Breast epithelium (tissue), 4 donors: ENCODE results near the gene CHRNG. TPM values are rescaled to one million over a fixed set of nuclear protein-coding genes. Genes with fewer than 3 reads are reported as not detected.
A peak's percentile ranks its signal among the peaks of the same experiment; 100 is the strongest.

Experiments
- DNase-seq, 2 donors: peaks; one replicate each; pipeline ENCODE4 v3.0.0-alpha.2; 2019; ENCODE audit warnings: low spot score in 2 of 2
- H3K27ac ChIP-seq, 2 donors: fragments of 200-600 bp; sonication (generic) in 1 of 2; one replicate each; pipeline ENCODE4 v1.5.1; 2016 to 2019; ENCODE audit warnings: mild to moderate bottlenecking in 1 of 2
- H3K27me3 ChIP-seq, 2 donors: fragments of 200-600 bp; sonication (generic) in 1 of 2; one replicate each; pipeline versions ENCODE4 v1.5.1 to v1.6.0; 2017 to 2019; ENCODE audit warnings: control low read depth in 1 of 2, mild to moderate bottlenecking in 1 of 2
- H3K36me3 ChIP-seq: fragments of 200-600 bp; one replicate; pipeline ENCODE4 v1.5.1; 2019
- H3K4me1 ChIP-seq, 2 donors: fragments of 200-600 bp; sonication (generic); one replicate each; pipeline ENCODE4 v1.5.1; 2016 to 2019; ENCODE audit warnings: control low read depth in 1 of 2
- H3K4me3 ChIP-seq, 3 donors: fragments of 200-600 bp; sonication (generic); 1 replicate in 2 of 3; 2 replicates in 1 of 3; pipeline ENCODE4 v1.5.1; 2016 to 2019; ENCODE audit warnings: mild to moderate bottlenecking in 3 of 3, moderate library complexity in 2 of 3
- H3K9me3 ChIP-seq, 2 donors: fragments of 200-600 bp; sonication (generic) in 1 of 2; one replicate each; pipeline ENCODE4 v1.5.1; 2016 to 2019; ENCODE audit warnings: control low read depth in 1 of 2
- CTCF ChIP-seq, 3 donors: fragments of 450-650 bp; IDR thresholded peaks; one replicate each; pipeline ENCODE4 v1.5.1; 2016 to 2017; ENCODE audit warnings: antibody characterized with exemption in 3 of 3, mild to moderate bottlenecking in 3 of 3, moderate library complexity in 3 of 3
- POLR2A ChIP-seq: fragments of 450-650 bp; IDR thresholded peaks from one replicate; pipeline ENCODE4 v1.6.1; 2016; ENCODE audit warnings: antibody characterized with exemption, mild to moderate bottlenecking, moderate library complexity
- POLR2AphosphoS5 ChIP-seq, 3 donors: sonication (generic); formaldehyde crosslinking; IDR thresholded peaks; one replicate each; pipeline ENCODE4 v1.6.1; 2017; ENCODE audit warnings: antibody characterized with exemption in 3 of 3
- intact Hi-C: fragments of 100-400 bp; cut with DNase I; formaldehyde crosslinking; loops from one replicate; pipeline ENCODE4 v1.15.1; 2023; ENCODE audit warnings: low total_unique reads
- total RNA-seq, 3 donors: library from RNA; depleted of rRNA; stranded (reverse); fragments of >200 nt; gene quantifications; one replicate each; pipeline ENCODE4 v1.1.0, GENCODE V29; 2016

The CHRNG gene
- total RNA-seq, 3 donors from 2014 or later = not detected

- Histone ChIP-seq H3K4me1 (no peaks in the 10 kb centered on the region), H3K4me3 (no peak overlapping the region), H3K9me3 (no peaks in the 10 kb centered on the region), H3K27me3 (no peaks in the 10 kb centered on the region), H3K27ac (no peak overlapping the region), H3K36me3 (no peaks in the 10 kb centered on the region)
- intact Hi-C loops = no loop called here
- no peak for DNase-seq
- TF ChIP-seq CTCF (IDR thresholded peaks at IDR 0.05) (no peak), POLR2A (no peak), POLR2AphosphoS5 (IDR thresholded peaks at IDR 0.05) (no peak)
Observed at GRCh38 chr2:232573042-232573441, 33.5 kb downstream of the CHRNG start.

- TF ChIP-seq POLR2A = no peak
- TF ChIP-seq POLR2AphosphoS5 (IDR thresholded peaks at IDR 0.05) = no peak
- TF ChIP-seq CTCF (IDR thresholded peaks at IDR 0.05) = no peak
- H3K36me3 ChIP-seq = no peaks in the 10 kb centered on the region
- no peaks in the 10 kb centered on the region for H3K9me3 ChIP-seq
- H3K27me3 ChIP-seq = no peaks in the 10 kb centered on the region
- no peak overlapping the region for H3K27ac ChIP-seq
- no peak overlapping the region for H3K4me3 ChIP-seq
- DNase-seq = no peak
- intact Hi-C loops = no loop called here
- H3K4me1 ChIP-seq = no peaks in the 10 kb centered on the region
Observed at GRCh38 chr2:232573771-232574435, 34.4 kb downstream of the CHRNG start.

GRCh38 chr2:232574674-232575403 lies 35.3 kb downstream of the CHRNG start:
- Histone ChIP-seq H3K4me3 (no peak overlapping the region), H3K27me3 (no peaks in the 10 kb centered on the region), H3K9me3 (no peaks in the 10 kb centered on the region), H3K4me1 (no peaks in the 10 kb centered on the region), H3K36me3 (no peaks in the 10 kb centered on the region), H3K27ac (no peak overlapping the region)
- intact Hi-C loops = no loop called here
- DNase-seq = no peak
- TF ChIP-seq POLR2AphosphoS5 (IDR thresholded peaks at IDR 0.05) = no peak
- TF ChIP-seq CTCF (IDR thresholded peaks at IDR 0.05) = no peak

GRCh38 chr2:232575404-232575746 lies 35.9 kb downstream of the CHRNG start:
- Histone ChIP-seq H3K4me1 (no peaks in the 10 kb centered on the region), H3K9me3 (no peaks in the 10 kb centered on the region), H3K4me3 (no peak overlapping the region), H3K27ac (no peak overlapping the region), H3K36me3 (no peaks in the 10 kb centered on the region), H3K27me3 (no peaks in the 10 kb centered on the region)
- intact Hi-C loops = no loop called here
- DNase-seq = no peak
- TF ChIP-seq POLR2AphosphoS5 (IDR thresholded peaks at IDR 0.05) = no peak
- TF ChIP-seq CTCF (IDR thresholded peaks at IDR 0.05) = no peak
- TF ChIP-seq POLR2A = no peak

GRCh38 chr2:232576995-232577394 lies 37.5 kb downstream of the CHRNG start:
- Histone ChIP-seq H3K27ac (peak overlapping the region; percentile 40 to 41), H3K27me3 (no peaks in the 10 kb centered on the region), H3K4me1 (no peaks in the 10 kb centered on the region), H3K4me3 (no peak overlapping the region), H3K36me3 (no peaks in the 10 kb centered on the region), H3K9me3 (no peaks in the 10 kb centered on the region)
- DNase-seq = no peak
- intact Hi-C loops = no loop called here
- TF ChIP-seq CTCF (IDR thresholded peaks at IDR 0.05) (no peak), POLR2A (no peak), POLR2AphosphoS5 (IDR thresholded peaks at IDR 0.05) (no peak)
